SK-N-SH (cell line): Measurements from ENCODE around the gene SLC16A12.

ENCODE experiments used
- MXI1 ChIP-seq: IDR thresholded peaks from 2 replicates; pipeline ENCODE4 v1.6.1; 2012; ENCODE audit warnings: mild to moderate bottlenecking, low read depth, low read length, improper control_type of control experiment
- PBX3 ChIP-seq: IDR thresholded peaks from 2 replicates; pipeline ENCODE4; 2012
- SIN3A ChIP-seq: IDR thresholded peaks from 2 replicates; pipeline ENCODE4 v1.6.1; 2012; ENCODE audit warnings: low read depth, mild to moderate bottlenecking, low read length, moderate library complexity, borderline replicate concordance
- TF ChIP-seq, protein P1 (sequence below): fragments of 200-600 bp; sonication (generic); IDR thresholded peaks from 2 replicates; pipeline ENCODE4 v1.6.1; 2017; ENCODE audit warnings: antibody characterized with exemption, mild to moderate bottlenecking, moderate library complexity

DNA sequence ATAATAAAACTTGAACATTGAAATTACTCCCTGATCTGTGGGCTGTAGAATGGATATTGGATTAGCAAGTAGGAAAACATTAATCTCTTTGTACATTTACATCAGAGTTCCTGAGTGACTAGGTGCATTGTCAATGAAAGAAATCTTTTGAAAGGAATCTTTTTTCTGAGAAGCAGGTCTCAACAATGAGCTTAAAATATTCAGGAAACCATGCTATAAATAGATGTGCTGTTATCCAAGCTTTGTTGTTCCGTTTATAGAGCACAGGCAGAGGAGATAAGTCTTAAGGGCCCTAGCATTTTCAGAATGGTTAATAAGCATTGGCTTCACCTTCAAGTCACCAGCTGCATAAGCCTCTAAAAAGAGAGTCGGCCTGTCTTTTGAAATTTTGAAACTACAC lies 41.3 kb upstream of the SLC16A12 start:
- TF ChIP-seq PBX3 = no peak
- TF ChIP-seq, protein P1, sequence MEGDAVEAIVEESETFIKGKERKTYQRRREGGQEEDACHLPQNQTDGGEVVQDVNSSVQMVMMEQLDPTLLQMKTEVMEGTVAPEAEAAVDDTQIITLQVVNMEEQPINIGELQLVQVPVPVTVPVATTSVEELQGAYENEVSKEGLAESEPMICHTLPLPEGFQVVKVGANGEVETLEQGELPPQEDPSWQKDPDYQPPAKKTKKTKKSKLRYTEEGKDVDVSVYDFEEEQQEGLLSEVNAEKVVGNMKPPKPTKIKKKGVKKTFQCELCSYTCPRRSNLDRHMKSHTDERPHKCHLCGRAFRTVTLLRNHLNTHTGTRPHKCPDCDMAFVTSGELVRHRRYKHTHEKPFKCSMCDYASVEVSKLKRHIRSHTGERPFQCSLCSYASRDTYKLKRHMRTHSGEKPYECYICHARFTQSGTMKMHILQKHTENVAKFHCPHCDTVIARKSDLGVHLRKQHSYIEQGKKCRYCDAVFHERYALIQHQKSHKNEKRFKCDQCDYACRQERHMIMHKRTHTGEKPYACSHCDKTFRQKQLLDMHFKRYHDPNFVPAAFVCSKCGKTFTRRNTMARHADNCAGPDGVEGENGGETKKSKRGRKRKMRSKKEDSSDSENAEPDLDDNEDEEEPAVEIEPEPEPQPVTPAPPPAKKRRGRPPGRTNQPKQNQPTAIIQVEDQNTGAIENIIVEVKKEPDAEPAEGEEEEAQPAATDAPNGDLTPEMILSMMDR = no peak
- no peak for TF ChIP-seq MXI1
- no peak for TF ChIP-seq SIN3A
